DND-41 (cell line): ENCODE results near the gene CTSF.

Source experiments
- ATAC-seq: fragments of 200-7000 bp; cut with Tn5 transposase; 3 replicates; pipeline ENCODE4 v1.9.1; 2021; ENCODE audit warnings: low read depth; ENCODE audit not compliant: insufficient read depth
- DNase-seq: peaks from one replicate; pipeline ENCODE4 v3.0.0-alpha.2; 2020
- H2AFZ ChIP-seq: 2 replicates; pipeline ENCODE4 v1.6.0; 2012; ENCODE audit warnings: low read depth, low read length
- H3K27ac ChIP-seq: 2 replicates; pipeline ENCODE4 v1.5.1; 2012; ENCODE audit warnings: low read length, inconsistent platforms
- H3K27me3 ChIP-seq: fragments of 200-600 bp; sonication (generic); 2 replicates; pipeline ENCODE4 v1.6.0; 2012; ENCODE audit warnings: low read length, mild to moderate bottlenecking, inconsistent platforms; ENCODE audit not compliant: insufficient read depth, poor library complexity
- H3K36me3 ChIP-seq: 2 replicates; pipeline ENCODE4 v1.5.1; 2012; ENCODE audit warnings: low read length, inconsistent platforms; ENCODE audit not compliant: insufficient read depth
- H3K4me1 ChIP-seq: 2 replicates; pipeline ENCODE4 v1.5.1; 2012; ENCODE audit warnings: mild to moderate bottlenecking, low read length; ENCODE audit not compliant: insufficient read depth
- H3K4me2 ChIP-seq: 2 replicates; pipeline ENCODE4 v1.6.0; 2012; ENCODE audit warnings: mild to moderate bottlenecking, moderate library complexity, low read length, inconsistent platforms; ENCODE audit not compliant: insufficient read depth
- H3K4me3 ChIP-seq, 2 experiments: fragments of 200-600 bp in 1 of 2; shearing (Covaris generic) in 1 of 2; 2 replicates each; pipeline ENCODE4 v1.5.1; 2012 to 2016; ENCODE audit warnings: inconsistent platforms in 2 of 2, low read length in 2 of 2, mild to moderate bottlenecking in 2 of 2, low read depth in 1 of 2, moderate library complexity in 1 of 2
- H3K79me2 ChIP-seq: 2 replicates; pipeline ENCODE4 v1.6.0; 2012; ENCODE audit warnings: low read length, inconsistent platforms; ENCODE audit not compliant: insufficient read depth
- H3K9ac ChIP-seq: 2 replicates; pipeline ENCODE4 v1.6.0; 2012; ENCODE audit warnings: low read depth, mild to moderate bottlenecking, inconsistent platforms, low read length, moderate library complexity
- H3K9me3 ChIP-seq: 2 replicates; pipeline ENCODE4 v1.5.1; 2012; ENCODE audit warnings: low read length, moderate library complexity, mild to moderate bottlenecking, inconsistent platforms; ENCODE audit not compliant: insufficient read depth, severe bottlenecking
- H4K20me1 ChIP-seq: 2 replicates; pipeline ENCODE4 v1.6.0; 2012; ENCODE audit warnings: low read length; ENCODE audit not compliant: insufficient read depth
- EZH2 ChIP-seq: IDR thresholded peaks from 3 replicates; pipeline ENCODE4 v1.6.1; 2012; ENCODE audit warnings: borderline replicate concordance, low read depth, mild to moderate bottlenecking, moderate library complexity, low read length, inconsistent platforms; ENCODE audit not compliant: severe bottlenecking
- TF ChIP-seq, protein P1 (sequence below): IDR thresholded peaks from 2 replicates; pipeline ENCODE4 v1.5.1; 2012; ENCODE audit warnings: borderline replicate concordance, low read length, moderate library complexity, mild to moderate bottlenecking; ENCODE audit not compliant: poor library complexity, severe bottlenecking; ENCODE audit errors: extremely low read depth

Gene CTSF

DNA sequence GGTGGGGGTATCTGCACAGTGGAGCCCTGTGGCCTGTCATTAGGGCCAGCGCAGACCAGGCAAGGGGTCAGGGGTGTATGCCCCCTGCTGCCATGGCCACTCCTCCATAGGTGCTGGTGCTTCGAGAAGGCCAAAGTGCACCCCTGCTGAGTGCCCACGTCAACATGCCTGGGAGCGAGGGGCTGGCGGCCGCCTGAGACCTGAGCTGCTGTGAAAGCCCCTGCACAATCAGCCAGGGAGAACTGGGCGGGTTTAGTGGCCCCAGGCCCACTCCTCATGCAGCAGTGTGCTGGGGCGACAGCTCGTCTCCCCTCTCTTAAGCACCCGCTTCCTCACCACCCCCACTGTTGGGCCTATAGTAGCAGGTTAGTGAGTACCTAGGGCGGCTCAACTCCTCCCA, 36.6 kb downstream of the CTSF start:
- H3K9me3 ChIP-seq = no peaks in the 10 kb centered on the region
- H3K79me2 ChIP-seq = no peaks in the 10 kb centered on the region
- H3K9ac ChIP-seq = no peak overlapping the region
- no peaks in the 10 kb centered on the region for H4K20me1 ChIP-seq
- H3K27ac ChIP-seq = no peak overlapping the region
- no peaks in the 10 kb centered on the region for H3K4me1 ChIP-seq
- ATAC-seq (no peak), DNase-seq (no peak)
- H3K4me2 ChIP-seq = no peak overlapping the region
- 0 out of 2 replicates have a peak, but pooled peaks cover 7% of the 10 kb centered on the region for H3K36me3 ChIP-seq
- no peaks in the 10 kb centered on the region for H3K27me3 ChIP-seq
- no peak overlapping the region for H3K4me3 ChIP-seq
- no peak overlapping the region for H2AFZ ChIP-seq
- TF ChIP-seq, protein P1, sequence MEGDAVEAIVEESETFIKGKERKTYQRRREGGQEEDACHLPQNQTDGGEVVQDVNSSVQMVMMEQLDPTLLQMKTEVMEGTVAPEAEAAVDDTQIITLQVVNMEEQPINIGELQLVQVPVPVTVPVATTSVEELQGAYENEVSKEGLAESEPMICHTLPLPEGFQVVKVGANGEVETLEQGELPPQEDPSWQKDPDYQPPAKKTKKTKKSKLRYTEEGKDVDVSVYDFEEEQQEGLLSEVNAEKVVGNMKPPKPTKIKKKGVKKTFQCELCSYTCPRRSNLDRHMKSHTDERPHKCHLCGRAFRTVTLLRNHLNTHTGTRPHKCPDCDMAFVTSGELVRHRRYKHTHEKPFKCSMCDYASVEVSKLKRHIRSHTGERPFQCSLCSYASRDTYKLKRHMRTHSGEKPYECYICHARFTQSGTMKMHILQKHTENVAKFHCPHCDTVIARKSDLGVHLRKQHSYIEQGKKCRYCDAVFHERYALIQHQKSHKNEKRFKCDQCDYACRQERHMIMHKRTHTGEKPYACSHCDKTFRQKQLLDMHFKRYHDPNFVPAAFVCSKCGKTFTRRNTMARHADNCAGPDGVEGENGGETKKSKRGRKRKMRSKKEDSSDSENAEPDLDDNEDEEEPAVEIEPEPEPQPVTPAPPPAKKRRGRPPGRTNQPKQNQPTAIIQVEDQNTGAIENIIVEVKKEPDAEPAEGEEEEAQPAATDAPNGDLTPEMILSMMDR = no peak
- no peak for TF ChIP-seq EZH2

DNA sequence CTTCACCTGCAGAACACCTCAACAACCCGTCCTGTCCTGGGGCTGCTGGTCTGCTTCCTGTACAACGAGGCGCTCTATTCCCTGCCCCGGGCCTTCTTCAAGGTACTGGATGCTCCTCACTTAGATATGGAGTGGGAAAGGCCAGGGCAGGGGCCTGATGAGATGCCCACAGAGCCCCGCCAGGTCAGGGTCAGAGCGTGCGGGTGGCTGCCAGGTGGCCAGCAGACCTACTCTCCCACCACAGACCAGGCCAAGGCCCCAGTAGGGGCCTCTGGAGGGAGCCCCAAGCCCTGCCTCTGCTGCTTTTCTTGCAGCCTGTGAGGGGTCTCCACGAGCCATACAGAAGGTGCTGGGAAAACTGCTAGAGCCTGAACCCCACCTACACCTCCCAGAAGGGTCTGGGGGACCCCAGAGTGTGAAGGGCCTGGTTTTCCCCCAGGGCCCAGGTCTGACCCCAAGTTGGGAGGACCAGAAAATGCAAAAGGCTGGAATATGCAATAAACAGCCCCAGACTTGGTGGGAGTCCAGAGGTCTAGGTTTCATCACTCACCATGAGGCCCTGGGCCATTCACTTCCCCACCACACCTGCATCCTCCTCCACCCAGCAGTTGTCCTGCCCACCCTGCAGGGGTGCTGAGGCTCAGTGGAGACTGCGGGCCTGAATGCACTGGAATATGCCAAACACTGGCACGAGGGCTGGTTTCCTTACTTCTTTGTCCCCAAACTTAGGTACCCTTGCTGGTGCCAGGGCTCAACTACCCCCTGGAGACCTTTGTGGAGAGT, 37.3 kb downstream of the CTSF start:
- Histone ChIP-seq H3K27ac (no peak overlapping the region), H3K9me3 (no peaks in the 10 kb centered on the region), H3K4me1 (no peaks in the 10 kb centered on the region), H2AFZ (no peak overlapping the region), H3K4me3 (no peak overlapping the region), H3K27me3 (no peaks in the 10 kb centered on the region), H3K9ac (no peak overlapping the region), H4K20me1 (no peaks in the 10 kb centered on the region), H3K79me2 (no peaks in the 10 kb centered on the region), H3K36me3 (0 out of 2 replicates have a peak, but pooled peaks cover 7% of the 10 kb centered on the region), H3K4me2 (no peak overlapping the region)
- TF ChIP-seq EZH2 = no peak
- TF ChIP-seq, protein P1 = no peak
- no peak for DNase-seq
- ATAC-seq = no peak

GRCh38 chr11:66529655-66530054, 38.8 kb downstream of the CTSF start:
- DNase-seq (no peak), ATAC-seq (no peak)
- H2AFZ ChIP-seq = no peak overlapping the region
- TF ChIP-seq EZH2 = no peak
- H3K79me2 ChIP-seq = no peaks in the 10 kb centered on the region
- no peak overlapping the region for H3K4me2 ChIP-seq
- no peak overlapping the region for H3K27ac ChIP-seq
- 0 out of 2 replicates have a peak, but pooled peaks cover 7% of the 10 kb centered on the region for H3K36me3 ChIP-seq
- H3K9me3 ChIP-seq = no peaks in the 10 kb centered on the region
- H4K20me1 ChIP-seq = no peaks in the 10 kb centered on the region
- no peaks in the 10 kb centered on the region for H3K4me1 ChIP-seq
- H3K4me3 ChIP-seq = no peak overlapping the region
- no peak overlapping the region for H3K9ac ChIP-seq
- H3K27me3 ChIP-seq = no peaks in the 10 kb centered on the region

- H3K4me2 ChIP-seq = no peak overlapping the region
- TF ChIP-seq EZH2 = no peak
- TF ChIP-seq, protein P1 = no peak
- no peaks in the 10 kb centered on the region for H3K4me1 ChIP-seq
- no peak for ATAC-seq
- no peaks in the 10 kb centered on the region for H3K9me3 ChIP-seq
- H3K9ac ChIP-seq = no peak overlapping the region
- H3K79me2 ChIP-seq = no peaks in the 10 kb centered on the region
- H4K20me1 ChIP-seq = no peaks in the 10 kb centered on the region
- no peak for DNase-seq
- no peaks in the 10 kb centered on the region for H3K27me3 ChIP-seq
- peaks cover 10% of the 10 kb centered on the region; the same call in 1 of the 2 replicates for H3K36me3 ChIP-seq
- H2AFZ ChIP-seq = no peak overlapping the region
- no peak overlapping the region for H3K27ac ChIP-seq
- no peak overlapping the region for H3K4me3 ChIP-seq
Measured at GRCh38 chr11:66529069-66529468, 39.3 kb downstream of the CTSF start.
